ENCODE results near the gene SPIRE1.
"Not testable (repeated sequence)": the region's sequence is repeated elsewhere in the genome, so short reads cannot be mapped to it uniquely, and the experiment has no call there.

Gene SPIRE1

GRCh38 chr18:12481915-12482314, 176.0 kb downstream of the SPIRE1 start:
- not testable (repeated sequence) for DNase-seq

- DNase-seq: no peak
These were observed 177.9 kb downstream of the SPIRE1 start for GRCh38 chr18:12479982-12480381.

GRCh38 chr18:12479536-12479935, 178.4 kb downstream of the SPIRE1 start:
- DNase-seq: no peak

- no peak for DNase-seq
These were observed 179.4 kb downstream of the SPIRE1 start for GRCh38 chr18:12478269-12479047.

GRCh38 chr18:12477606-12478005, 180.3 kb downstream of the SPIRE1 start:
- no peak for DNase-seq

- no peak for DNase-seq
These were observed 181.0 kb downstream of the SPIRE1 start for GRCh38 chr18:12476955-12477354.

- no peak for DNase-seq
These were observed 183.0 kb downstream of the SPIRE1 start for GRCh38 chr18:12474876-12475275.

GRCh38 chr18:12474146-12474545, 183.8 kb downstream of the SPIRE1 start:
- DNase-seq: no peak

- no peak for DNase-seq
These were observed 187.4 kb downstream of the SPIRE1 start for GRCh38 chr18:12470382-12471075.

GRCh38 chr18:12468445-12468844, 189.5 kb downstream of the SPIRE1 start:
- no peak for DNase-seq

GRCh38 chr18:12464731-12465130, 193.2 kb downstream of the SPIRE1 start:
- DNase-seq: no peak

- DNase-seq: no peak
These were observed 194.7 kb downstream of the SPIRE1 start for GRCh38 chr18:12463191-12463590.

GRCh38 chr18:12462242-12462641, 195.7 kb downstream of the SPIRE1 start:
- no peak for DNase-seq

GRCh38 chr18:12461326-12461725, 196.6 kb downstream of the SPIRE1 start:
- no peak for DNase-seq

GRCh38 chr18:12460874-12461273, 197.0 kb downstream of the SPIRE1 start:
- no peak for DNase-seq

GRCh38 chr18:12458771-12459170, 199.1 kb downstream of the SPIRE1 start:
- DNase-seq: no peak

- DNase-seq: no peak
These were observed 201.5 kb downstream of the SPIRE1 start for GRCh38 chr18:12456441-12456840.

GRCh38 chr18:12455496-12455895, 202.4 kb downstream of the SPIRE1 start:
- no peak for DNase-seq

- DNase-seq: no peak
These were observed 205.1 kb downstream of the SPIRE1 start for GRCh38 chr18:12452784-12453183.

- DNase-seq: no peak
These were observed 206.5 kb downstream of the SPIRE1 start for GRCh38 chr18:12451428-12451827.

- no peak for DNase-seq
These were observed 208.7 kb downstream of the SPIRE1 start for GRCh38 chr18:12449051-12449785.

GRCh38 chr18:12445554-12445953, 212.4 kb downstream of the SPIRE1 start:
- DNase-seq: no peak

GRCh38 chr18:12443551-12443950, 214.4 kb downstream of the SPIRE1 start:
- DNase-seq: no peak

GRCh38 chr18:12442946-12443345, 215.0 kb downstream of the SPIRE1 start:
- no peak for DNase-seq

All from bone marrow (tissue), 2 donors.